ENCODE measurements around the gene TESPA1.

- TF ChIP-seq POLR2A (IDR thresholded peaks at IDR 0.05) (no peak), CTCF (IDR thresholded peaks at IDR 0.05) (no peak), POLR2AphosphoS5 (IDR thresholded peaks at IDR 0.05) (no peak)
Measured at GRCh38 chr12:54968181-54968730, 16.3 kb downstream of the TESPA1 start.

Measured in suprapubic skin (tissue), 4 donors.